Cerebellar nuclear complex (tissue), 1 donor: ENCODE data around the gene PARP15.
"Not testable (repeated sequence)": the region's sequence is repeated elsewhere in the genome, so short reads cannot be mapped to it uniquely, and the experiment has no call there.

ENCODE experiments used
- DNase-seq, 2 experiments: peaks; one replicate each; lab custom pipeline; 2025; lab: John Stamatoyannopoulos, UW

Gene PARP15

DNA sequence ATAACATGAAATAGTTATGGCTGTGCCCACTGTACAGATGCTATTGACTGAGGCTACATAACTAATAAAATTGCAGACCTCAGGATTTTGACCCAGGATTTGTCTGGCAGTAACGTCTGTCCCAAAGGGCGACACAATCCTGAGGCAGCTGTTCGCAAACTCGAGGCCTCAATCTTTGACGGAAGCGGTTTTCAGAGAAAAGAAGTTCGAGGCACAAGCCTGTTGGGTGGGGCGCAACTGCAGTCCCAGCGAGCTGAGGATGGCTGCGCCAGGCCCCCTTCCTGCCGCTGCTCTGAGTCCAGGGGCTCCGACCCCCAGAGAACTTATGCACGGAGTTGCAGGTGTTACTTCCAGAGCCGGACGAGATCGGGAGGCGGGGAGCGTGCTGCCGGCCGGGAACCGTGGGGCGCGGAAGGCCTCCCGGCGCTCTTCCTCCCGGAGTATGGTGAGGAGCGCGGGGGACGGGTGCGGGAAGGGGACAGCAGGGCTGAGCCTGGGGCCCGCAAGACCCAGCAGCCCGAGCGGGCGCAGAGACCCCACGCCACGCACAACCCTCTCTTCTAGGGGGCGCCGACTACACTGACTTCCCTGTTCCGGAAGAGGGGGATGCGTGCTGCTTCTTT is at the start of gene PARP15:
PARP15 (plus strand) TSS at position 242 of the 623 bp plus-strand sequence; CDS start at position 260, 18 bp downstream.
- DNase-seq, result no peak

GRCh38 chr3:122530164-122530563 is 47.3 kb upstream of the PARP15 start:
- no peak for DNase-seq

GRCh38 chr3:122533480-122533879 is 44.0 kb upstream of the PARP15 start:
- no peak for DNase-seq

DNA sequence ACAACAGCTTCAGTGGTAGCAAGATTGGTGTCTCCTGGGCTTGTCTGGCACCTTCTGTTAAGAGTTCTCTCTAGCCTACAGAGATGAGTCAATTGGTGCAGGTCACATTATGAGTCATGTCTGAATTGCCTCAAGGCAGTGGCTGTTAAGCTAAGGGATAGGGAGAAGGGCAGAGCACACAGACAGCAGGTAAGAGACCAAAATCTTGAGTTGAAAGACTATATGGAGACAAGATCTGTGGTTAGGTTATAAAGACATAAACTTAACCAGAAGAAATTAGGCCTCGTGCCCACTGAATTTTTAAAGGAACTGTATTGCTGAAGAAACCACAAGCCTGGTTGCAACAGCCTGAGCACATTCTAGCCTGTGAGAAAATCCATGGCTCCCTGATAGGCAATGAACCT is 43.5 kb upstream of the PARP15 start:
- DNase-seq, result no peak

GRCh38 chr3:122535964-122536631 is 41.4 kb upstream of the PARP15 start:
- DNase-seq, result no peak

DNA sequence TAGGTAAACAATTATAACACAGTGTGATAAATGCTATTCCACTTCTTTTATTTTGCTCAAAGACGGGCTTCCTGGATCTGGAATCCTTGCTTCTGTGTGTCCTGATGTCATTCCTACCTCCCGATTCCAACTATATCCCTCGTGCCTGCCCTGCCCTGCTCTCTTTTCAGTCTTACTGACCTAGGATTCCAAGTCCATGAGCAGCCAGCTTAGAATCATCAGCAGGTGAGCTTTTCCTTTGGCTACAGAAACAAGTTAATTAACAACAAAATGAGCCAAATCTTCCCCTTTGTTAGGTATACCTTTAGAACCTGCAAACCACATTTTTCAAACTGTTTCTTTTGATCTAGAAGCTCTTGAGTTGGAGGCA is 40.8 kb upstream of the PARP15 start:
- no peak for DNase-seq

- no peak for DNase-seq
These were observed 38.4 kb upstream of the PARP15 start for GRCh38 chr3:122538956-122539490.

DNA sequence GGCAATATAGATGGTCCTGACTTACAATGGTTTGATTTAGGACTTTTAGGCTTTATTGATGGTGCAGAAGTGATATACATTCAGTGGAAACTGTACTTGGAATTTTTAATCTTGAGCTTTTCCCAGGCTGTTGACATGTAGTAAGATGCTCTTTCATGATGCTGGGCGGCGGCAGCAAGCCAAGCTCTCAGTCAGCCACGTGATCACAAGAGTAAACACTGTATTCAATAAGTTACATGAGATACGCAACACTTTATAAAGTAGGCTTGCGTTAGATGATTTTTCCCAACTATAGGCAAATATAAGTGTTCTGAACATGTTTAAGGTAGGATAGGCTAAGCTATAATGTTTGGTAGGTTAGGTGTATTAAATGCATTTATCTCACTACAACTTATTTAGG is 31.3 kb upstream of the PARP15 start:
- no peak for DNase-seq

GRCh38 chr3:122548076-122548475 is 29.4 kb upstream of the PARP15 start:
- DNase-seq, result no peak

DNA sequence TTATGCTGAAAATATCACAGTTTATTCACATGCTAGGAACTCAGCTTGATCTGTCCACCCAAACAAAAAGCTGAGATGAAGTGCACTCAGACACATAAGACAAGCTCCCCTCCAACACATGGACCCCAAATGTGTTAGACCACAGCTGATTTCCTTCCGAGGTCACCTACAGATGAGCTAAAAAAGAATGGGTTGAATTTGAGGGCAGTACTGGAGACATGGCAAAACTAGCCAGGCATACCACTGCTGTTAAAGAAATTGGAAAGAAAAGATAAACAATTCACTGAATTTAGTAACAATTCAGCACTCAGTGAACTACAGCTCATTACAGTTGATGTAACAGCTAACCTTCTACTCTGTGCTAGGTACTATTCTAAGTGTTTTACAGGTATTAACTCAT is 28.8 kb upstream of the PARP15 start:
- DNase-seq, result no peak

DNA sequence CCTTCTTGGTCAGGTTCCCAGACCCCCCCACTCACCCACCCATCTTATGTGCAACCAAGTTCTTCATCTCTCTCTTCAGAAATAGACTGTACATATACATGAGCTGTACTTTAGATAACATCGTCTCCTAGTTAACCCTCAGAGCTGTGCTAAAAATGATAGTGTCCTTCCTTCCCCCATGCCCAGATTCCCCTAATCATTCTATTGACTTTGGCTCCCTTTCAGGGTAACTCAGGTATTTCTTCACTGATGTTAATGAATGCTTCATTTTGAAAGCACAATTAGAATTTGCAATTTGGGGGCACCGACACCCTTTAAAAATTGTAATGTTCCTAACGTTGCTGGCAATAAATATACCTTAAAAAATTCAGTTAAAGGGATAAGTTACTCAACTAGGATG is 24.3 kb upstream of the PARP15 start:
- no peak for DNase-seq

DNA sequence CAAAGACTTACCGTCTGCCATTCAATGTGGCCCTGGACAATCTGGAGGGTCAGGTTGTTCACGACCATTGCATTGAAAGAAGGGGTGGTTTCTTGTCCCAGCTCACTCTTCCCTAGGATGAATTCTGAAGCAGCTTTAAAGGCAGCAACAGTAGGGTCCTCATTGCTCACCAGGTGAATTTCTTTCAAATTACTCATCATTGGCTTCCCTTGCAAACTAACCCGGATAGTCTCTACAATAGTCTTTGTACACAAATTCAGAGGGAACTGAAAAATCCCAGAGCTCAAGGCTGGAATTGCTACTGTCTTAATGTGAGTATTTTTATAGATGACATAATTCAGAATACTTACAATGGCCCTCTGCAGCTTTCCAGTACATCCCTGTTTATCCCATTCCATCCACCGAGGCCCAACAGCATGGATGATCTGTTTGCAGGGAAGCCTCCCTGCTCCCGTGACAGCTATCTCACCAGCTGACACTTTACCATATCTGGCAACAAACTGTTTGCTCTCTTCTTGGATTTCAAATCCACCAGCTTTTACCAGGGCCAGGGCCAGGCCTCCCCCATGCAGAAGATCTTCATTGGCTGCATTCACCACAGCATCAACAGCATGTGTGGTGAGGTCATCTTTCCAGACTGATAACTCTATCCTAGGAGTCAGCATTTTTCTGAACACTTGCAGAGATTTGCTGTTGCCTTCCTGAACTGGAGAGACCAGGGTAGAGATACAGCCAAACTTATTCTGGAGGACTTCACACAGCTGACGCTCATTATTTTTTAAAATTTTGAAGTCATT is 22.0 kb upstream of the PARP15 start:
- no peak for DNase-seq

DNA sequence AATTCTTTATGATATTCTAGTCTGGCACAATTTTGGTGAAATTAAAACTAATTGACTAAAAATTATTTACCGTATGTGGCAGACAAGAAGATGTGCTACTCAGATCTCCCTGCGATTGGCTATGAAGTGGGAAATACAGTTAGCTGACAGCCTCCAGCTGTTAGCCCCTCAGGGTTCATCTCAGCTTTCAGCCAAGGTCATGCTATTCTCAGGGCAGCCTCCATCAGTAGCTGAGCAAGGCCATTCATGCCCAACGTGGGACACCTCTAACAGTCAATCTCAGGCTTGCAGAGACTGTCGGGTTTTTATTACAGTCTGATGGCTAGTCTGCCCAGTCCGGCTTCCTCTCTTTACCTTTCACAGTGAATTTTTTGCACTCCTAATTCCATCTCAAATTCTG is 20.1 kb upstream of the PARP15 start:
- no peak for DNase-seq

DNA sequence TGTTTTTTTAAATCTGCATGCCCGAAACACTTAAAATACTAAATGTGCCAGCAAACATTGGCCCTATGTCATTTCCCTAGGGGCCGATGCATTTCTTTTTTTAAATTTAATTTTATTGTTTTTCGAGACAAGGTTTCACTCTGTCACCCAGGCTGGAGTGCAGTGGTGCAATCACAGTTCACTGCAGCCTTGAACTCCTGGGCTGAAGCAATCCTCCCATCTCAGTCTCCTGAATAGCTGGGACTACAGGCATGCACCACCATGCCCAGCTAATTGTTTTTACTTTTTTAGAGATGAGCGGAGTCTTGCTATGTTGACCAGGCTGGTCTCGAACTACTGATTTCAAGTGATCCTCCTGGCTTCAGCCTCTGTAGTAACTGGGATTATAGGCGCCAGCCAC is 18.8 kb upstream of the PARP15 start:
- no peak for DNase-seq

- no peak for DNase-seq
These were observed 17.5 kb upstream of the PARP15 start for GRCh38 chr3:122559906-122560305.

- no peak for DNase-seq
These were observed 16.8 kb upstream of the PARP15 start for GRCh38 chr3:122560680-122561079.

GRCh38 chr3:122562923-122563716 is 14.3 kb upstream of the PARP15 start:
- no peak for DNase-seq

DNA sequence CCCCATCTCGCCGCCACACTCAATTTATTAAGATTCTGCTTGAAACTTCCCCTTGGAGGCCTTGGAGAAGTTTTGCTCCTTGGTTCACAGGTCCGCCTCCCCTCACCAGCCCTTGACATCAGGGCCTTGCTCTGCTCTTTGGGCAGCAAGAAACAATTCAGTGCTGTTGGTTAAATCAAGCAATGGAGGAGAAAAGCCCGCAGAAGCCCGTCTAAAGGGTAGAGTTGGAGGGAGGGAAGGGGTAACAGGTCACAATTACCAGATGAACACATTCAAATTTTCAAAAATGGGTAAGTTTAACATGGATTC is 13.8 kb upstream of the PARP15 start:
- DNase-seq, result no peak

DNA sequence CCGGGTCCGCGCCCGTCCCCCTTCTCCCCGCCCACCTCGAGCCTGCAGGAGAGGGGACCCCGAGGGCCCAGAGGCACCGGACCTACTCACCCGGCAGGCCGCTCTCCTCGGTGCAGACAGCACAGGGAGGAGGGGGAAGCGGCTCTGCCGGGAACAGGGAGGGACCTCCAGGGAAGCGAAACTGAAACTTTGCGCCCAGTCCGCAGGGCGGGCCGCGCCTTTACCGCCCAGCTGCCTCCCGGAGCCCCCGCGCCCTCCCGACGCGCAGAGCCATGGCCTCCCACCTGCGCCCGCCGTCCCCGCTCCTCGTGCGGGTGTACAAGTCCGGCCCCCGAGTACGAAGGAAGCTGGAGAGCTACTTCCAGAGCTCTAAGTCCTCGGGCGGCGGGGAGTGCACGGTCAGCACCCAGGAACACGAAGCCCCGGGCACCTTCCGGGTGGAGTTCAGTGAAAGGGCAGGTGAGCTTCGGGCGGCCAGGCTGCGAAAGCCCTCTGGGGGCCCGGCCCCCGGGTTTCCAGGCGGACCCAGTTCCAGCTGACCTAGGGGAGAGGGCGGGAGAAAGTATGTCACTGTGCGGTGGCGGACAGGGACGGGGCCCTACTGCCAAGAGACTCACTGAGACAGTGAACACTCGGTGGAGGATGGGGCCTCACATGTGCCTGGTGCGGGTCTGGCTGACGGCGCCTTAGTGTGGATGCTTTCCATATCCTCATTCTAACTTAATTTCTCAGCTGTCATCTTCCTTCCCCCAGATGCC is 13.1 kb upstream of the PARP15 start, which contains the start of the genes DTX3L and PARP9:
DTX3L (plus strand) TSS at position 184 of the 758 bp plus-strand sequence; CDS start at position 273, 89 bp downstream.
PARP9 (minus strand) TSS at position 146 of the 758 bp plus-strand sequence. CDS start 4,680 bp downstream, outside the sequence.
- no peak for DNase-seq

DNA sequence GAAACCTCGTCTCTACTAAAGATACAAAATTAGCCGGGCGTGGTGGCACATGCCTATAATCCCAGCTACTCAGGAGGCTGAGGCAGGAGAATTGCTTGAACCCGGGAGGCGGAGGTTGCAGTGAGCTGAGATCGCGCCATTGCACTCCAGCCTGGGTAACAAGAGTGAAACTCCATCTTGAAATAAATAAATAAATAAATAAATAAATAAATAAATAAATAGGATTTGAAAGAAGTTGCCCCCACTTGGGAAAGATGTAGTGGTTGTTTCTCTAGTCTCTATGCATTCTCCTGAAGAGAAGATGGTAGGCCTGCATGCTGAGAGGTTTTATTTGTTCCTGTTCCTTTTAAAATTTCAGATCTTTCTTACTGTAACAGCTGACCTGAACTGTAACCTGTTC is 9.3 kb upstream of the PARP15 start:
- not testable (repeated sequence) for DNase-seq

DNA sequence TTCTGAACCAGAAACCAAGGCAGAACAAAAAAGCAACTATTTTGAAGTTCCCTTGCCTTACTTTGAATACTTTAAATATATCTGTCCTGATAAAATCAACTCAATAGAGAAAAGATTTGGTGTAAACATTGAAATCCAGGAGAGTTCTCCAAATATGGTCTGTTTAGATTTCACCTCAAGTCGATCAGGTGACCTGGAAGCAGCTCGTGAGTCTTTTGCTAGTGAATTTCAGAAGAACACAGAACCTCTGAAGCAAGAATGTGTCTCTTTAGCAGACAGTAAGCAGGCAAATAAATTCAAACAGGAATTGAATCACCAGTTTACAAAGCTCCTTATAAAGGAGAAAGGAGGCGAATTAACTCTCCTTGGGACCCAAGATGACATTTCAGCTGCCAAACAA is 8.7 kb upstream of the PARP15 start:
- DNase-seq, result no peak
